Activated CD4-positive, CD25-positive, alpha-beta regulatory T cell treated with anti-CD3 and anti-CD28 coated beads, Interleukin-2, amount 50 U/mL, for 72 hours (primary cell): ENCODE measurements around the gene SH2B2.
"Not testable (repeated sequence)": the region's sequence is repeated elsewhere in the genome, so short reads cannot be mapped to it uniquely, and the experiment has no call there.

ENCODE experiments used
- DNase-seq: peaks from one replicate; pipeline ENCODE4 v3.0.0; 2021

The SH2B2 gene

DNA sequence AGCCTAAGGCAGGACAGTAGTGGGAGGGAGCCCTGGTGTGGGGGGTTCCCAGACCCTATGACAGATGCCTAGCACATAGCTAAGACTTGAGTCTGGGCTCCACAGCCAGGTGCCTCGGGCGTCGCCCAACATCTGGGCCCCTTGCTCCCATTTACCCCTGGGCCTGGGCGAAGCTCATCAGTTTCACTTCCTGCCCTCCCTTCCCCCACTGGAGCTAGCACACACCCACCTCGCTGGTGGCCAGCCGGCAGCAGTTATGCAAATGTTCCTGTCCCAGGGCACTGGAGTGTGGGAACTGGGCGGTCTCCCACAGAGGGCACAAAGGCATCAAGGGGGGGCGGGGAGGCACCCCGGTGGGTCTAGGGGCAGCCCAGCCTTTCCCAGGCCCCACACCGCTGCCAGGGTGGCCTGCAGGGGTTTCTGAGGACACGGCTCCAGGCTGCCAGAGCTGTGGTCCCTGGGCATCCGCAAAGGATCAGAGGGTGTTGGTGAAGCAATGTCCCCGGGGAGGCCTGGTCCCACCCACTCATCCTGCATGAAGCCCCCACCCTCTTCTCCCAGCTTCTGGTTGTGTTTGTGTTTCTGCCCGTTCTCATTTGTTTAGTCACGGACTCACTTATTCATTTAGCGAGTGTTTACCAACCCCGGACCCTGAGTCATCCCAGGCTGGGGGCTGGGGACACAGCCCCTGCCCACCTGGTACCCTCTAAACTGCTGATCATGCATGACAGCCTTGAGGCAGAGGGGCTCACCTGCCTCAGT, 20.4 kb downstream of the SH2B2 start:
- DNase-seq, result peak; percentile 58

DNA sequence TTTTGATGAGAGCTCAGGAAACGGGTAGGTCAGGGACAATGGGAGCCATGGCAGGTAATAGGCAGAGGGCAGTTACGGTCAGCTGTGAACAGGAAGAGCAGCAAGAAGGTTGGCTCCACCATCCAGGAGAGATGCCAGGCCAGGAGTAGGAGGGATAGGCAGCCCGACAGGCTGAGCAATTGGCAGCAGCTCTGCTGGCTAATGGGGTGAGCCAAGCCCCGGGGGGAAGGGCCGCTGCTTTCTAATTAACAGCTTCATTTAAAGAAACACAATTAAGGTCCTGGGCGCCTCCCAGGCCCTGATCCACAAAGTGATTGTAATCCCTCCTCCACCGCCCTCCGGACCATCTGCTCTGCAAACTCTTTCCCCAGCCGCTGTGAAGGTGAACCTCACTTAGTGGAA, 23.7 kb downstream of the SH2B2 start:
- DNase-seq, result no peak

DNA sequence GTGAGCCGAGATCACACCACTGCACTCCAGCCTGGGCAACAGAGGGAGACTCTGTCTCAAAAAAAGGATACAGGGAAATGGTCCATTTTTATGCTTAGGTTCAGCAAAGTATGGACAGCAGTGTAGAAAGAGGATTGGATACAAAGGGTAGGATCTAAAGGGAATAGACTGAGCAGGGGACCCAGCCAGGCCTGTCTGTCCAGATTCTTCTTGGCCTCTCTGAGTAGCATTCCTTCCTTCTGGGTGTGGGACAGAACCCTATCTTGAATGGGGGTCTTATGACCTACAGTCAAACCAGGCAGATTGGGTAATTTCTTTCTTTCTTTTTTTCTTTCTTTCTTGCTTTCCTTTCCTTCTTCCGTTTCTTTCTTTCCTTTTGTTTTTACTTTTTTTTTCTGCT, 25.6 kb downstream of the SH2B2 start:
- DNase-seq, result no peak

- no peak for DNase-seq
Observed at GRCh38 chr7:102313997-102314780, 27.5 kb downstream of the SH2B2 start.

GRCh38 chr7:102317231-102318059, 30.8 kb downstream of the SH2B2 start:
- no peak for DNase-seq

GRCh38 chr7:102318482-102318971, 31.9 kb downstream of the SH2B2 start:
- no peak for DNase-seq

DNA sequence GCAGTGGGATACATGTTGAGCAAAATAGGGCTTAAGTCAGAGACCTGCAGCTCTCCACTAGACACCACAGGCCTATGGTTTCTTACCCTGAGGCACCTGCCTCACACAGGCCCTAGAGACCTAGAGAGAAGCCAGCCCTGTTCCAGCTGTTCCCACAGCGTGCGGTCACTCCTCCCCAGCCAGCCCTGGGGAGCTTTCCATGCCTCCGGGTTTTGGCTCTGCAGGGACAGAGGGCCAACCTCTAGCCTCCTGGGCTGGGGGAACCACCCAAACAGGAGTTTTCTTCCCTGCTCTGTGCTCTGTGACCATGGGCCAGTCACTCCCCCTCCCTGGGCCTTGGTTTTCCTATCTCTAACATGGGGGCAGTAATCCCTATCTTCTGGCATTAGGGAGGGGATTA, 33.0 kb downstream of the SH2B2 start:
- DNase-seq, result no peak

DNA sequence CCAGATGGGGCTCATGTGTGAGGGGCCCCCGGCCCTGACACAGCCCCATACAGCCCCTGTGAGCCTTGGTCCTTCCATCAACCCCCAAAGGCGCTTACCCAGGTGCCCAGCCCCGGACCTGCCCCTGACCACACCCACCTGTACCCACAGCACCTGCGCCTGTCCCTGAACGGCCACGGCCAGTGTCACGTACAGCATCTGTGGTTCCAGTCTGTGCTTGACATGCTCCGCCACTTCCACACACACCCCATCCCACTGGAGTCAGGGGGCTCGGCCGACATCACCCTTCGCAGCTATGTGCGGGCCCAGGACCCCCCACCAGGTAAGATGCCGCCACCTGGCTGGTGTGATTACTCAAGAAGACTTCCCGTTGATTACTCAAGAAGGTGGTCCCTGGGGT, 33.5 kb downstream of the SH2B2 start:
- no peak for DNase-seq

DNA sequence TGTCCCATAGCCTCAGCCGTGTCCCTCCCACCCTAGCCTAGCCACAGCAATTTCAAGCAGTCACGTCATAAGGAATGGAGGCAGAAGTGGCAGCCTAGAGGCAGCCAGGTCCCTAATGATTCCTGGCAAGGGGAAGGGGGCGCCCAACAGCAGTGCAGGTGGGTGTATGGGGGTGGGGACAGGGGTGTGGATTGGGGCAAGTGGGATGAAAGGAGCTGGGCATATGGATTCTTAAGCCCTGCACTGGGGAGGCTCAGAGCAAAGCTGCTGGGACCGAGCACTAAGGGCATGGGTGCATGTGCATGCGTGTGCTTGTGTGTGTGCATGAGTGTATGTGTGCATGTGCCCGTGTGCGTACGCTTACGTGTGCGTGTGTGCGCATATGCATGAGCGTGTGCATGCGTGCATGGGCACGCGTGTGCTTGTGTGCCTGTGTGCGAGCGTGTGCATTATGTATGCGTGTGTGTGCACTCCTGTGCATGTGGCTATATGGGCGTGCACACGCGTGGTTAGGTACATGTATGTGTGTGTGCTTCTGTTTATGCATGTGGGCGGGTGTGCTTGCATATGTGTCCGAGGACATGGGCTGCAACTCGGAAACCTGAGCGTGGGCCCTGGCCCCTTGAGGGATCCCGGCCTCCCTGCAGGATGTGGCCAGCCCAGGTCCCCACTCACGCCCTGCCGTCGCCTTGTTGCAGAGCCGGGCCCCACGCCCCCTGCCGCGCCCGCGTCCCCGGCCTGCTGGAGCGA, 34.1 kb downstream of the SH2B2 start:
- DNase-seq, result no peak

GRCh38 chr7:102321351-102322201, 34.9 kb downstream of the SH2B2 start:
- no peak for DNase-seq

- DNase-seq, result no peak
Observed at GRCh38 chr7:102322202-102322715, 35.6 kb downstream of the SH2B2 start.

DNA sequence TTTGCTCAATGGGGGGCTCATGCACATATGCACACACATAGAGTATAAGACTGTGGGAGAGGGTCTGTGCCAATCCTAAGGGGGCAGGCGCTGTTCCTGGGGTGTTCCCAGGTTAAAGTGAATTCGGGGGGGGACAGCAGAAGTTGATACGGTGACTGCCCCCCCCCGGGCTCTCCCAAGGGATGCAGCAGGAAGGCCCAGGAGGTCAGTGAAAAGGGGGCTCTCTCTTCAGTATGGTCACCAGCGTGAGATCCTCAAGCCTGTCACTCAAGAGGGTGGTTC, 37.2 kb downstream of the SH2B2 start:
- peak; percentile 14 for DNase-seq

DNA sequence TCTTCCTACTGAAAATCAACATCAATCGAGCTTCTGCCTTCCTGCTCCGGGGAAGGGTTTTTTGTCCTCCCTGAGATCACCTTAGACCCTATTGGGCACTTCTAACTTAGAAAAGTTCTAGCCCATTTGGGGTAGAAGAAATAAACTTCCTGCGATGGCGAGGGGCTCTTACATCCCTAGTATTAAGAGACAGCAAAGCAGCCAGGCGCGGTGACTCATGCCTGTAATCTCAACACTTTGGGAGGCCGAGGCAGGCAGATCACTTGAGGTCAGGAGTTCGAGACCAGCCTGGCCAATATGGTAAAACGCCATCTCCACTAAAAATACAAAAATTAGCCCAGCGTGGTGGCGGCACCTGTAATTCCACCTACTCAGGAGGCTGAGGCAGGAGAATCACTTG, 38.4 kb downstream of the SH2B2 start:
- DNase-seq, result not testable (repeated sequence)

DNA sequence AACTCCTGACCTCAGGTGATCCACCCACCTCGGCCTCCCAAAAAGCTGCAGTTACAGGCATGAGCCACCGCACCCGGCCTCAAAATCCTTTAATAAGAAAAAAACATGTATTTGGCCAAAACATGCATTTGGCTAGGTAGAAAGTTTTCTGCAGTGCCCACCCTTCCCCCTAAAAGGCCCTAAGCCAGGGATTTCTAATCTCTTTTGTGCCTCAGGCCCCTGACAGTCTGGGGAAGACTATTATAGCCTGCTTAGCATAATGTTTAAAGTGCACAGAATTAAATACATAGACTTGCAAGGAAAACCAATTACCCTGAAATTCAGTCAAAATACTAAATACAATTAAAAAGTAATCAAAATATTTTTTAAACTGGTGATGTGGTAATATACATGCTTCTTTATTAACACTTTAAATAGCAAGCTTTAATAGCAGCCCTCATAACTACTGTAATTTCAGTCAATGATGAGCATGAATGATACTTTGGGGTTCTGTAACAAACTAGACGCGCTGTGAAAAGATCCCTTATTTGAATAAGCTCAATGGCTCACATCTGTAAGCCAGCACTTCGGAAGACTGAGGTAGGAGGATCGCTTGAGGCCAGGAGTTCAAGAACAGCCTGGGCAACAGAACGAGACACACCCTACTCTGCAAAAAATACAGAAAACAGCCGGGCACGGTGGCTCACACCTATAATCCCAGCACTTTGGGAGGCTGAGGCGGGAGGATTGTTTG, 39.7 kb downstream of the SH2B2 start:
- no peak for DNase-seq

- DNase-seq, result not testable (repeated sequence)
Observed at GRCh38 chr7:102327183-102327582, 40.5 kb downstream of the SH2B2 start.

DNA sequence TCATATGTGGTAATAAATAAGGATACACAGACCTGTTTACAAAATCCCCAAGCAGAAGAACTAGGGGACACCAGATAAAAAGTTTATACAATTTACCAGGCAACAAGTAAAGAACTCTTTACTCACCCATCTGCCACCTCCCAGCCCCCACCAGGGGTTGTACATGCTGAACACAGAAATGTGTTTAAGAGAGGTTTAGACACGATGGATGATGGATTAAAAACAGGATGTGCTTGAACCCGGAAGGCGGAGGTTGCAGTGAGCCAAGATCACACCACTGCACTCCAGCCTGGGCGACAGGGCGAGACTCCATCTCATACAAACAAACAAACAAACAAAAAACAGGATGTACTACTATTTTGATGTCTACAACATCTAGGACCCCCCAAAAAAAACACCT, 42.2 kb downstream of the SH2B2 start:
- not testable (repeated sequence) for DNase-seq

DNA sequence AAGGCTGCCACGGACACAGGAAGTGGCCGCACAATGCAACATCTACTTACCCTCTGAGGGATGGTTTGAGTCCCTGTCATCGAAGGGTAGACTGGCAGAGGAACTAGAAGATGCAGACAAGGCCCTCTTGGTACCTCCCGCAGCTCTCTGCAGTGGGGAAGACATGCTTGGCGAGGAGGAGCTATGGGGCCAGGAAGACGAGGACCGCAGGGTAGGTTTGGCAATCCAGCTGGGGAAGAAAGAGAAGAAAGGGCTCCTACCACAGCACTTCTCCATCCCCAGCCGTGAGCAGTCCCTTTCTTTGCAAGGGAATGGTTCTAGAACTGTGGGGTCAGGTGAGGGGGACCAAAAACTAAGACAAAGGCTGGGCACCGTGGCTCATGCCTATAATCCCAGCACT, 42.7 kb downstream of the SH2B2 start:
- DNase-seq, result not testable (repeated sequence)

GRCh38 chr7:102330666-102331460, 44.2 kb downstream of the SH2B2 start:
- DNase-seq, result not testable (repeated sequence)

- not testable (repeated sequence) for DNase-seq
Observed at GRCh38 chr7:102335574-102335973, 48.9 kb downstream of the SH2B2 start.

DNA sequence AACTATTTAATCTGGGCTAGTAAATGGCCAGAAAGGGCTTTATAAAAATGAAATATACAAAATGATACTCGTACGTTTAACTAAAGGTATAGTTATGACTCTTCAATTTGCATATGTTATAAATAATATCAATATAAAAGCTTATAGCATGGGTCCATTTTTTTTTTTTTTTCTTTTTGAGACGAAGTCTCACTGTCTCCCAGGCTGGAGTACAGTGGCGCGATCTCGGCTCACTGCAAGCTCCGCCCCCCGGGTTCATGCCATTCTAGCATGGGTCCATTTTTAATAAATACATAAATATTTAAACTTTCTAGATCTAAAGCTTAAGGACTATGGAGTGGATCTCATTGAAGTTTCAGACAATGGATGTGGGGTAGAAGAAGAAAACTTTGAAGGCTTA, 50.3 kb downstream of the SH2B2 start:
- DNase-seq, result not testable (repeated sequence)
